ENCODE measurements around the gene LGR5.

LGR5 gene

GRCh38 chr12:71607494-71608330 is 168.1 kb downstream of the LGR5 start:
- DNase-seq: no peak

DNA sequence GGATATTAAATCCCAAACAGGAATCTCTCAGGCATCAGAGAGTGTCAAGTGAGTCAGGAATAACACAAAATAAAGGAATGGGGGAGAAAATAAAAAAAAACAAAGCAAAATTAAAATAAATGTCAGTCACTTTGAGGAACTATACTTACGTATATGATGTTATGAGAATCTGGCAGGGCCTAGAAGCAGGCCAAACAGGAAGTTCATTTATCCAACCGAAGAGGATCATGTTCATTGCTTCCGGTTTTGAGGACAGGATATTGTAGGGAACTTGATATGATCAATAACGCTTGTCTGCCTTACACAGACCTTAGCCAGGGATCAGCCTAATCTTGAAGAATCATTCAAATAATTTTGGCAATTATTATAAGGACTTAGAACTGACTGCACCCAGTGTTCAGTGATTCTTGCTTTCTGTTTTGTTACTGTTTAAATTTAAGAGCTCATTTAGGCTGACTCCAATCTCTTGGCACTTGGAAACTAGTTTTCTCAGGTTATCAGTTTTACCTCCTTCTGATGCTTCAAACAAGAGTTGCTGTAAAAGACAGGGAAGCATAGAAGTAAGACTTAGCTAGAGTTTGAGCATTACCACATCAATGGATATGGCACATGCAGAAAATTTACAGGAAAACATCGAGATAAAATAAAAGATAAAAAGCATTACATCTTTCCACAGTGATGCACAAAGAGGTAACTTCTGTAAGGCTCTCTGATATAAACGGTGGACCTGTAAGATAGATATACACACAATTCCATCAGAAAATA is 170.6 kb downstream of the LGR5 start:
- no peak for DNase-seq

DNA sequence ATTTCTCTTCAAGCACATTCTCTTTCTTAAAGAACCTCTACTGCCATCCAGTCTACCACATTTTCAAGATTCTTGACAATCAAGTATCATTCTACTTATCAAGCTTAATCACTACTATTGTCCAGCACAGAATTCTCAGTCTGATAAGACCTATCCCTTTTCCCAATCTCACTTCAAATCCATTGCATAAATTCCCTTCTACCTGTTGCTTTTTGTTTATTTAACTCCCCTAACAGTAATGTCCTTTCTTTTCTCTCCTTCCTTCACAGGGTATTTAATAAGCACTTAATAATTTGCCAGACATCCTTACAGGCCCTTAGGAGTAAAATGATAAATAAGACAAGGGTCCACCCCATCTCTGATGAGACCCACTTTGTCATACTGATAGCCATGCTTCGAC is 182.3 kb downstream of the LGR5 start:
- no peak for DNase-seq

DNA sequence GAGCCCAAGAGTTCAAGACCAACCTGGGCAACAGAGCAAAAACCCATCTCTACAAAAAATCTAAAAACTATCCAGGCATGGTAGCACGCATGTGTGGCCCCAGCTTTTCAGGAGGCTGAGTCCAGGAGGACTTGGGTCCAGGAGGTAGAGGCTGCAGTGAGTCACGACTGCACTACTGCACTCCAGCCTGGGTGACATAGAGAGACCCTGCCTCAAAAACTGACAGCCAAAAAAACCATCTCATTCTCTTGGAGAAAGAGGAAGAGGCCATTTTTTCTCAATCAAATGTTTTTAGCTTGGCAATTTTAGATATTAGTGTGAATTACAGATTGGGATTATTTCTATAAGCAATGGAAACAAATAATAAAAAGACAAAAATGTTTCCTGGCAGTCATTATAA is 185.9 kb downstream of the LGR5 start:
- DNase-seq: no peak

DNA sequence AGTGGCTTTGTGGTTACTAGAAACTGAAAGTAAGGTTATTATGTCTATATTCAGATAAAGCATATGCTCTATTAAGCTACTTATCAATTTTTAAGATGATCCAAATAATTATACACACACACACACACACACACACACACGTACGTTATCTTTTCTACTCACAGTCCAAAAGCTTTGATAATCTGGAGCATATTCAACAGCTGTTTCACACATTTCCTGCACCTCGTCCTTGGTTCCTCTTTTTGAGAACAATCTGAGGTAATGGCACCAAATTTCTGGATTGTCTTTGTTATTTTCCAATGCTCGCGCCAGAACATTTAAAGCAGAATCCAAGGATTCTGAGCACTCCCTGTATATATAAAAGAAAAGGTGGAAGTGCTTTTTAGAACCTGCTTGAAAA is 186.5 kb downstream of the LGR5 start:
- no peak for DNase-seq

DNA sequence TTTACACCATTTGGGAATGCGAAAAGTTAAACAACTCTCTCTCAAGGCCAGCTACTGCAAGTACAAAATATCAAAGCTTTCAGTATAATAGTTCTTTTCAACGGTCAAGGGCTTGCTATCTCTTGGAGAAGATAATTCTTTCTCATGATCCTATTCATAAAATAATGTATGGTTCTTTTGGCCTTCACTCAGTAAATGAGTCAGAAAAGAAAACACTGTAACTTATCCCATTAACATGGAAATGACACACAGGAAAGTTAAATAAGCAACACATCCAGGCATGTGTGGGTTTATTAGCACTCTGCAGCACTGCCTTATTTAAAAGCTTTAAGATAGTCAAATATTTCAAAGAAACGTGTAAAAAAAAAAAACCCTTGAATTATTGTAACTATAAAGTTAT is 187.2 kb downstream of the LGR5 start:
- no peak for DNase-seq

DNA sequence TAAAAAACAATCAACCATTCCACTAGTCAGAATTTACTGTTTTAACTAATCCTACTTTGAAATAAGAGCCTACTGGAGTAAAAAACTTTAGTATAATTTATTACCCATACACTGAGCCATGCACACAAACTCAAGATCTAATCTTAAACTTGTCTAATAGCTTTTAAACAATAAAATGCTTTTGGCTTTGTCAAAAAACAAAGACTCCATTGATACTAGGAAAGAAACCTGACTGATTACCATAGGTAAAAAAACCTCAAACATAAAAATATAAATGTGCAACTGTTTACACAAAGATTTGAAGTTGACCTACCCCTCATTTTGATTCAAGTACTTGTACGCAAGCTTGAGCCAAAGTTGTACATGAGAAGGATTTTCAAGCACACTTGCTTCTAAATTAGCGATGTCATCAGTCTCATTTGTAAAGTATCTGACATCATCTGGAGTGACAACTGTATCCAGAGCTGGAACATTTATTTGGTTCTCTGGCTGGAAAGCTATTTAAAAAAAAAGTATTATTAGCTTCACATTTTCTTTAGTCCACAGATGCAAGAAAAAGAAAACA is 187.9 kb downstream of the LGR5 start:
- no peak for DNase-seq

All from NCI-H1436 (cell line).